Stimulated activated CD4-positive, alpha-beta T cell treated with anti-CD3 and anti-CD28 coated beads, Interleukin-12 subunit alpha, Interleukin-12 subunit beta, amount 100 ng/mL, for 48 hours (primary cell): ENCODE results near the gene SLC9A3.

Experiments used
- DNase-seq, 3 donors: peaks; one replicate each; pipeline ENCODE4 v3.0.0-alpha.2; 2020; ENCODE audit warnings: low read depth in 2 of 3, low spot score in 1 of 3

SLC9A3 gene

DNA sequence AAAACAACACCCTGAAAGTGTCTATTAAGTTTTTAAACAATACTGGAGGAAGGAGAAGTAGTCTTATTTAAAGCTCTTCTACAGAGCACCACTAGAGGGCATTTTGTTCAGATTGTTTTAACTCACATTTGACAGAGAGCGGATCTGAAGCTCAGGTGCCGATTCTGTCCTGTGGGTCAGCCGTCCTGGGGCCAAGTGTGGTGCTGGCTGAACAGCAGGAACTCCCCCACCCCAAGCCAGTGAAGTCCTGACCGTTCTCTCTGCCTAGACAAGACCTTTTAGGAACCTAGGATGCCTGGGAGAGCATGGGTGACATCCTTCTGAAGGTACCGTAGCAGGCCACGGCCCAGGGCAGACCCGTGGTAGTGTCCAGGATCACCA lies 77.4 kb downstream of the SLC9A3 start:
- DNase-seq = no peak

DNA sequence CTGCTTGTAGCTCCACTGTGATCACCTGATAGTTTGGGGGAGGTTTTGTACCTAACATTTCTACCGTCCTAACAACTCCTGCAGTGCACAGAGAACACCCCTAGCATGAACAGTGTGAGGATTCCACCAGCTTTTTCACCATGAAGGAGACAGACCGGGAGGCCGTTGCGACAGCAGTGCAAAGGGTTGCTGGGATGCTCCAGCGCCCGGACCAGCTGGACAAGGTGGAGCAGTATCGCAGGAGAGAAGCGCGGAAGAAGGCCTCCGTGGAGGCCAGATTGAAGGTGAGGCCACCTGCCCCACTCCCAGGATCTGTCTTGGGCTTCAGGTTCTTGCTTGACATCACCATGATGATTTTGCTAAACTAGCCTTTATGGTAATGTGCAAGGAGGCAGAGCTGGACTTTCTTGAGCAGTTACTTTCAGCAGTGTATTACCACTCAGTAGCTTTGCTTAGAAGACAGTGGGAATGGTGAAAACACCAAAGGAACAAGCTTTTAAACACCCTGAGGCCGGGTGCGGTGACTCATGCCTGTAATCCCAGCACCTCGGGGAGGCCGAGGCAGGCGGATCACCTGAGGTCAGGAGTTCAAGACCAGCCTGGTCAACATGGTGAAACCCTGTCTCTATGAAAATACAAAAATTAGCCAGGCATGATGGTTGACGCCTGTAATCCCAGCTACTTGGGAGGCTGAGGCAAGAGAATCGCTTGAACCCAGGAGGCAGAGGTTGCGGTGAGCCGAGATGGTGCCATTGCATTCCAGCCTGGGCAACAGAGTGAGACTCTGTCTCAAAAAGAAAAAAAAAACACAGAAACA lies 78.0 kb downstream of the SLC9A3 start:
- DNase-seq = no peak

DNA sequence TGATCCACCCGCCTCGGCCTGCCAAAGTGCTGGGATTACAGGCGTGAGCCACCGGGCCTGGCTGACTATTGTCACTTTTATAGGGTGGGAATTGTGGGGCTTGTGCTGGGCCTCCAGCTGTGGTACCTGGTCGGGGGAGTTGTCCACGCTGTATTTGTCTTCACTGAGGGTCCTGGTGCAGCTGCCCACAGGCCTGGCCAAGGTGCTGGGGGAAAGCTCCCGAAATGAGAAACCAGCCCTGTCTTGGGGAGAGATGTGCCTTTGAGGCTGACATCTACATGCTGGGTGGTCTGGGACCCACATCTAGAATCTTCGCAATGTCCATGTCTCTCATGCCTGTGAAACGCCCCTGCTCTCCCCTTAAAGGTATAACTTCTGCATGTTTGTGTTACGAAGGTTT lies 78.7 kb downstream of the SLC9A3 start:
- no peak for DNase-seq

DNA sequence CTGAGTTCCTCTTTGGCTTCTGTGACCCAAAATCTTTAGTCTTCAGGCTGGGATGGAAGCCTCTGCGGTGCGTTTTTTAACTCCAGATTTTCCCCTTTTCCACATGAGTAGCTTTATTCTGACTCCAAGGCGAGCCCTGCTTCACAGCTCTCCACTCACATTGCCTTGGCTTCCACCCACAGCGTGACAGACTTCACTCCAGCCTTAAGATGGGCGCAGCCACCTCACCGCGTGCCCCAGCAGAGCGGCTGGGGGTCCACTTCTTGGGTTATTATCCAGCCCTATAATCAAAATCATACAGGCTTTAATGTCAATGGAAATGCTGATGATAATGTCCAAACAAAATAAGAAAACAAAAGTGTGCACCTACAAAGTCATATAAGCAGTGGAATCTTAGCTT lies 80.0 kb downstream of the SLC9A3 start:
- DNase-seq = no peak

DNA sequence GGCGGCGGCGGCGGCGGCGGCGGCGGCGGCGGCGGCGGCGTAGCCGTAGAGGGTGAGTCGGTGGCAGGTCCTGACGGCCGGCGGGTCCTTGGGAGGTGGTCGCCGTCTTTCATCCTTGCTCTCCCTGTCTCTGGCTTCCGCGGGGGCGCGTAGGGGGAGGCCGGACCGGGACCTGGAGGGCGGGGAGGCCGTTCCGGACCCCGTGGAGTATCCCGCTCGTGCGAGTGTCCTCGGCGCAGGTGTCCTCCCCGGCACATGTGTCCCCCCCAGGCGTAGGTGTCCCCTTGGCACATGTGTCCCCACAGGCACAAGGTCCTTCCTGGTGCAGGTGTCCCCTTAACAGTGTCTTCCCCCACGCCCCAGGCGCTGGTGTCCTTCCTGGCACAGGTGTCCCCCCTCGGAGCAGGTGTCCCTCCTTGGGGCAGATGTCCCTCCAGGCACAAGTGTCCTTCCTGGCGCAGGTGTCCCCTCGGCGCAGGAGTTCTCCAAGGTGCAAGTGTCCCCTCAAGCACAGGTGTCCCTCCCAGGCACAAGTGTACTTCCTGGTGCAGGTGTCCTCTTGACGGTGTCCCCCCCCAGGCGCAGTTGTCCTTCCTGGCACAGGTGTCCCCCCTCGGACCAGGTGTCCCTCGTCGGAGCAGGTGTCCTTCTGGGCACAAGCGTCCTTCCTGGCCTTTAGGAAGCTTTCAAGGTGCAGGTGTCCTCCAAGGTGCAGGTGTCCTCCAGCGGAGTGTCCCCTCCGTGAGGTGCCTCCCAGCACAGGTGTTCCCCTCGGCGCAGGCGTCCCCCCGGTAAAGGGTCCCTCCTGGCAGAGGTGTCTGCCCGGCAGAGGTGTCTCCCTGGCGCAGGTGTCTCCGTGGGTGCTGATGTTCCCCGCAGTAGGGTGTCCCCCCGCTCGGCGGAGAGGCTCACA lies 80.8 kb downstream of the SLC9A3 start:
- peak in 1 of 3 donors; percentile 26 for DNase-seq

DNA sequence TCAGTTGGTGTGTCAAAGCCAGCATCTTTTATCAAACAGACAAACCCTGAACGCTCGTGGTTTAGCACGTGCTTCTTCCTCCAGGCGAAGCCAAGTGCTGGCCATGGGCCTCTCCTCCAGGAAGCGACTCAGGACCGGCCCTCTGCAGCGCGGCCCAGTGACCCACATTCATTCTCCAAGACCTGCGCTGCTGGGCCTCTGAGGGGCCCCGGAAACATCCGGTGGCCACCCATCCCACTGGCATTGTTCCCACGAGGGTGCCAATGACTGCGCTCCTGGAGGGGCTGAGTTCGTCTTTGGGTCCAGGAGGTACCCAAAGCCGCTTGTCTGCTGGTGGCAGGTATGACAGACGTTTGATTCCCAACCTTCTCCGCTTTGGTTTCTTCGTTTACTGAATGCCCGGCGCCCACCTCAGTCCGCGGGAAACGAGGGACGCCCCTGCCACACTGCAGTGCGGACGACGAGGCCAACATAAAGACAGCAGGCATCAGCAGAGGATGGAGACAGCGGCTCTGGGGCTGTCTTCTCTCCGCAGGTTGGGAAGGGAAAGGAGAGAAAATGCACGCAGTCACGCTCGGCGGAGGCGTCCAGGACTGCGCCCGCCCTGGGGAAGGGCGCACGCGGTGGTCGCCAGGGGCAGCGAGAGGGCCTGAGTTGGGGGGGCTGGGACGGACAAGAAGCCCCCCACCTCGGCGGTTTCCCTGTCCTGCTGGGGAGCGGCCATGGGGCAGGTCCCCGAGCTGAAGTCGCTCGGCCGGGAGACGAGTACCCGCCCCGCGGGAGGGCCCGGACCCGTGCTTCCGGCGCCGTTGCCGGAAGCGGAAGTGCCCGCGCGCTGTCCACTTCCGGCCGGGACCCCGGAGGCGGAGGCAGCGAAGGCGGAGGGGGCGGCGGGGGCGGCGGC lies 81.7 kb downstream of the SLC9A3 start, which contains the start of gene EXOC3:
Gene EXOC3 (plus strand): TSS at position 842 of the 904 bp plus-strand sequence. CDS start 3,030 bp downstream, outside the sequence.
- DNase-seq = peak; percentile 42 to 68 (median 55)

DNA sequence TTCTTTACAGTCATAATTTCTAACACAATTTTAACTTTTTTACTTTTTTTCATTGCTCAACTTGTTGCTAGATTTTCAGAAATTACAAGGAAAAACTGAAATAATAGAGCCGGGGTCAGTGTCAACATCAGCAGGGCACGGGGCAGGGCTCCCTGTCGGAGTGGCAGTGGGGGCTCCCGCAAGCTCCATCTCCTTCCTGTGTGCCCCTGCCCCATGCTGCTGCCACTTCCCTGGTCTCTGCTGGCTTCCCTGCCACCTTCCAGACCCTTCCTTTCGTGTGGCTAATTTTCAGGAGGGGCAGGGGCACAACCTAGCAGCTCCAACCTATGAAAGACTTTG lies 82.3 kb downstream of the SLC9A3 start:
- DNase-seq = no peak

DNA sequence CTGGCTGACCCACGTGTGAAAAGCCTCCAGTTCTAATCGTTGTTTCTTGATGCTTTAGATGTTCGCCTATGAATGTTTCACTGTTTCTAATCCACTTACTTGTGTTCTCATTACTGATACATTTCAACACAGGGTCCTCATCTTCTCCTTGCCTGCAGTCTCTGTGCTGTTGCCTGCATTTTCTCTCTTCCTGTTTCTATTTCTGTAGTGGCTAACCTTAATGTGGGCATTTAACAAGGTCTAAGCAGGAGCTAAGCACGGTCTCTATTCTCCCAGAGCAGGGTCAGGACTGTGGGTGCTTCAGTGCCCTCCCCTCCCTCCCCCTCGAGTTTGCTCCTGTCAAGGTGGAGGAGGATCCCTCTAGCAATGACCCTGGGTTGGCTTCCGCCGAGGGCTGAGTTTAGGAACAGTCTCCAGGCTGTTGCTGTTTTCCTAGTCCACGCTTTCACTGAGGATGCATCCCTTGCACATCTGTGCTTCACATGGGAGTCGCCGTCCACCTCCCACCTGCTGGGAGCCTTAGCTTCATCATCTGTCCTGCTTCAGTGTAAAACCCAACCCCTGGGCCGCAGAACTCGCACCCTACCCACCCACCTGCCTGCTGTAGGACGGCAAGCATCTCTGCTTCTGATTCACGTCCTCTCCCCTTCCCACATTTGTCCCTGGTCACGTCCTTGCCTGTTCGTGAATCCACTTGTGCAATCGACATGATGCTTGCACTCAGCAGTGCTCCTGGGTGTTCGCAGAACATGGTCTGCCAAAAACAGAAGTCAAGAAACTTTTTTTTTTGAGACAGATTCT lies 83.6 kb downstream of the SLC9A3 start:
- DNase-seq = no peak

DNA sequence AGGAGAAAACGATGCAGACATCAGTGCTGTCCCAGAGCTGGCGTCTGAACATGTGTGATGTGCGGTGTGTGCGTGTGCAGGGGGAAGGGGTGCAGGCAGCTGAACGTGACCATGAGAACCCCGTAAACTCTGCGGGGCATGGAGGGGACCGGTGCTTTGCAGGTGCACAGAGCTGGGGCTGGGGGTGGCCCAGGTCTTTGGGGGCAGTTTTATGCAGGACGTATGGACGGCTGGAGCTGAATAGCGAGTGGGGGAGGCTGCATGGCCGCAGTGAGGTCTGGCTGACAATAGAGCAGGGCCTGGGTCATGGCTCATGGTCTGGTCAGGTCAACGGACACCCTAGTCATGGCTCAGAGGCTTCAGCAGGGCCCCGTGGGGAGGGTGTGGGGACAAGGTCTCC lies 84.6 kb downstream of the SLC9A3 start:
- no peak for DNase-seq

DNA sequence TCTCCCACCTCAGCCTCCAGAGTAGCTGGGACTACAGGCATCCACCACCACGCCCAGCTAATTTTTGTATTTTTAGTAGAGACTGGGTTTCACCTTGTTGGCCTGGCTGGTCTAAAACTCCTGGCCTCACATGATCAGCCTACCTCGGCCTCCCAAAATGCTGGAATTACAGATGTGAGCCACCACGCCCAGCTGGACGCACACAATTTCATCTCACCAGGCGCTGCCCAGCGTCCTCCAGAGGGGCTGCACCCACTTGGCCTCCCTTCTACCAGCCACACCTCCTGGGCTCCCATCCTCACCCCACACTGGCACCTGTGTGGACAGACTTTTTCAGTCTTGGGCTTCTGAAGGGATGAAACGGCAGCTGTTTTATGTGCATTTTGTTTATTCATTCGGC lies 85.1 kb downstream of the SLC9A3 start:
- no peak for DNase-seq

DNA sequence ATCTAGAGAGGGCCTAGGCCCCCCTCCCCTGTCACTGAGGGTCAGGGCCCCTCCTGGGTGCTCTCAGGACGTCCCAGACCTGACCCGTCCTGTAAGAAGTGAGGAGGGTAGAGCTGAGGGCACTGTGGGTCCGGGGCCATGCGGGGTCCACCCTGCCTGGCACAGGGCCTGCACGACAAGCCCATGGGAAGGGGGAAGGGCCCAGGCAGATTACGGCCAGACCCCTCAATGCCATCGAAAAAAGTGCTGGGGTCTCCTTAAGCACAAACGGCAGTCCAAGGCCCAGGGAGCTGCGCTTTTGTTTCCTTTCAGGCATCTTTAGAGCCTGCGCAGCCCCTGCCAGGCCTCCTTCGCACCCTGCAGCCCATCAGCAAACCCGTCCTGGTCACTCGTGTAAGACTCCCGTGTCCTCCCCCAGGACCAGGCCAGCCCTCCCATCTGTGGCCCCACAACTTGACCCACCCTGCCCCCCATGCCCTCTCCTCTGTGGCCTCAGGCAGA lies 85.7 kb downstream of the SLC9A3 start:
- DNase-seq = no peak

DNA sequence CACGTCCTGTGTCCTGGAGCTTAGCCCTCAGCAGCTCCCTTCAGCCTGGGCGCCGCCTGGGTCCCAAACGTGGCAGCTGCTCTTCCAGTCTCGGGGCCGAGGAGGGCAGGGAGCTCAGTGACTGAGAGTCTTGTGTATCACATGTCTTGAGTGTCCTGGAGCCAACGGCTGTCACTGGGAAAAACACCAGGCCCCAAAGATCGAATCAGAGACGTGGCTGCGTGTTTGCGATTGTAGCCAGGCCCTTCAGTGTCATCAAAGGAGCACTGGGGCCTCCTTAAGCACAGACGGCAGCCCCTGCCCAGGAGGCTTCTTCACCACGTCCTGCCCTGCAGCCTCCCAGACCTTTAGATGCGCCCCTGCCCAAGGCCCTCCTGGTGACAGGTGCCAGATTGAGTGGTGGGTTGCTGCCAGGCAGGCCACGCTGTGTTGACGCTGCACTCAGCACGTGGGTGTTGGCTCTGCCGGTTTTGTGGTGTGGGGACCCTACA lies 86.9 kb downstream of the SLC9A3 start:
- DNase-seq = no peak

DNA sequence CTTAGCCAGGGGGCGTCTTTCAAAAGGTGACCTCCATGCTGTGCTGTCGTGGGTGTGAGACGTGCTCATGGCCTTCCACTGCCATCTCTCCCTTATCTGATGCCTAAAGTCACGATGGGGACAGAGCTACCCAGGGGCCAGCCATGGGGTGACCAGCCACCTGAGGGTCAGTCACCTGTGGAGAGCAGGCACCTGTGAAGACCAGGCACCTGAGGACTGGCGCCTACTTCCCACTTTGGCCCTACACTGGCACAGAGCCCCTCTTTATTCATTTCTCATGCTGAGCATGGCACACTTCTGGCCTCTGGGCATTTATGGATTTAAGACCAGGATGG lies 87.6 kb downstream of the SLC9A3 start:
- no peak for DNase-seq

DNA sequence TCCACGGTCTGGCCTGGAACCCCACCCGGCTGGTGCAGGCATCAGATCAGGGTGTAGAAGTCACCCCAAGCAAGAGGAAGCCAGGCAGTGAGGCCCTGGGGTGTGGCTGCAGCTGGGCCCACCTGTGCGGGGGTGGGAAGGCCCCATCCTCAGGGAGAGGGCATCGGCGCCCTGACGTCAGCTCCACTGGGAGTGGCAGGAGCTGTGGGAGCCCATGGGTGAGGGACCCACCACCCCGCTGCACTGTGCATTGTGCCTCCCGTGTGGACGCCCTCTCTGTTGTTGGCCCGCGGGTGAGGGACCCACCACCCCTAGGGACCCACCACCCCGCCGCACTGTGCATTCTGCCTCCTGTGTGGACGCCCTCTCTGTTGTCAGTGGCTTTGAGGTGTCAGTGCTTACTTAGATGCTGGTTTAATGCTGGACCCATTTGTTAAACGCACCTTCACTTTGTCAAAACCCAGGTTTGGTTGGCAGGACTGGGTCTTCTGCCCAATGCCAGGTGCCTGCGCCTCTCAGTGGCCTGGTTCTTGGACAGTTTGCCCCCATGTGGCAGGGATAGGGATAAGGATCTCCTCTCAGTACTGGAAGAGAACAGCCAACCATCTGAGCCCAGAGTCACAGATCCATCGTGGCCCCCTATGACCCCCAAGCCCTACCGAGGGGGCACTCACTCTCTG lies 88.1 kb downstream of the SLC9A3 start:
- no peak for DNase-seq

DNA sequence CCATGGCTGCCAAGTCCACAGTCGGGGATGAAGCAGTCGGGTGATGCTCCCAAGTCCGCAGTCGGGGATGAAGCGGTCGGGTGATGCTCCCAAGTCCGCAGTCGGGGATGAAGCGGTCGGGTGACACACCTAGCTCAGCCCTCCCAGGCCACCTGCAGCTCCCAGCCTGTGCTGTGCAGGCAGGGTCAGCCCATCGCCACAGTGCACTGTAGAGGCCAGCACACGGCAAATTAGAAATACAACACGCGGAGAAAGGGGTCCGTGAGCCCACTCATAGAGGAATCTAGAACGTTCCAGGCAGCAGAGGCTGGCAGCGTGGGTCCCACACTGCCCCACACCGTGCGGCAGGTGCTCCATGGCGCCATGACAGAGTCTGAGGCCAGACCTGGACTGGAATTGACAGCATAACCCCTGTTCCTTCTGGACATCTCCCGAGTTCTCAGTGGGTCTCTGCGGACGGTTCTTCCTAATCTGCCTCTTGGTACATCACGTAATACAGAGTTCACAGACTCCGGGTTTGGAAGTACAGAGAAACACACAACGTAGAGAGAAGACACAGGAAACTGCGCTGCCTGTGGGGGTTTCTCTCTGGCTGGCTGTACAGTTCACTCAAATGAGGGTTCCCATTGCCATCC lies 89.0 kb downstream of the SLC9A3 start:
- DNase-seq = no peak

DNA sequence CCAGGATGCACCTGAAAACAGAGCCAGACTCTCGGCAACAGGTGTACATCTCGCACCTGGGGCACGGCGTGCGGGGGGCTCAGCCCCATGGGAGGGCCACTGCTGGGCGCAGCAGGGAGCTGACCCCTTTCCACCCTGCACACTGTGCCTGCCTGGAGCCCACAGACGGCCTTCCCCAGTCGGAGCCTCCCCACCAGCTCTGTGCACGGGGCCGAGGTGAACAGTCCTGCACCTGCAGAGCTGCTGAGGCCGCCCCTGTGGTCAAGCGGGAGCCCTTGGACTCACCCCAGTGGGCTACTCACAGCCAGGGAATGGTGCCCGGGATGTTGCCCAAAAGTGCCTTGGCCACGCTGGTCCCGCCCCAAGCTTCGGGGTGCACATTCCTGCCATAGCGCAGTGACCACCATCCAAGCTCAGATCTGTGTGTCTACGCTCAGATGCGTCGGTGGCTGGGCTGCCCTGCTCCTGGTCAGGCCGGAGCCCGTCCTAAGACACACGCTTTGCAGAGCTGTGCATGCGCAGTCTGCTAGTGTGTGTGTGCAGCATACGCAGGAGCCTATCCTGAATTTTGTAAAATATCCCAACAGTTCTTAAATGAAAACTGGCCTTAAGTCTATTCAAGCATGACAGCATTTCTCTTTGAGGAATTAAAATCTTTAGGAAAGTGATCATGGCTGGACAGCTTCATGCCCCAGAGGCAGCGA lies 89.7 kb downstream of the SLC9A3 start:
- DNase-seq = no peak

DNA sequence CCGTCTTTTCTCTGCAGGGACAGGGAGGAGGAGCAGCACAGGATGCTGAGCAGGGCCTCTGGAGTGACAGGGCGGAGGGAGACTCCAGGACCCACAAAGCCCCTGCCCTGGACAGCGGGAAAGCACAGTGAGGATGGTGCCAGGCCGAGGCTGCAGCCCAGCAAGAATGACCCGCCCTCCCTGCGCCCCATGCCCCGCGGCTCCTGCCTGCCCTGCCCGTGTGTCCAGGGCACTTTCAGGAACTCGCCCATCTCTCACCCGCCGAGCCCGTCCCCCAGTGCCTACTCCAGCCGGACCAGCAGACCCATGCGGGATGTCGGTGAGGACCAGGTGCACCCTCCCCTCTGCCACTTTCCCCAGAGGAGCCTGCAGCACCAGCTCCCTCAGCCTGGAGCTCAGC lies 90.4 kb downstream of the SLC9A3 start:
- DNase-seq = no peak

DNA sequence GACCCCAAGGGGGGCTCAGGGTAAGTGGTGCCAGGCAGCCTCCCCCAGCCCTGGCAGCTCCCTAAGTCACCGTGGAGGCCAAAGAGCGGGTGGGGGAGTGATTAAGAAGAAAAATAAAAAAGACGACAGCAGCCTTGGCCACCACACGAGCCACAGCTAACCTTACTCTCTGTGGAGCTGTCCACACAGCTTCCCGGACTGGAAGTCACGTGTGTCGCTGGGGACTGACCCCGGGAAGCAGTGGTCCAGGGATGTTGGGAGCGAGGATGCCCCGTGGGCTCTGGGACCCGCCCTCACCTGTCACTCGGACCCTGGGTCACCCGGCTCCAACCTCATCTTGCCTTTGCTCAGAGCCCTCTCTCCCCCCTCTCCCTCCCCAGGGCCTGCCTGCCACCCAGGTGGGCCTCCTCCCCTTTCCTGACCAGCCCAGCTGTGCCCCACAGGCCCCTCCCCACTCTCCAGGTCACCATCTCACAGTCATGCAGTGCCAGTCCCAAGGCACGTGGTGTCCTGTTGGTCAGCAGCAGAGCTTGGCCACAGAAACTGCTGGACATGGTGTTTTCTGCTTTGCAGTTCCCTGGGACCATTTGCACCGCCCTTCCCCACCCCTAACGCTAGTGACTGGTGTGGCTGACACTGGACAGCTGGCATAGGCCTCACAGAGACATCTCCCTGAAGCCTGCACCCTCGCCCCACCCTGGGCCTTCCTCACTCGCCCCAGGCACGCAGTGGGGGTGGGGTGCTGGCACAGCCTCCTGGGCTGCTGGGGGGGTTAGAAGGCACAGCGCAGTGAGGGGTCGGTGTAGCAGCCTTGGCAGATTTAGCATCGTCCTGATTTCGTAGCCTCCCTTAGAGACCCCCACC lies 91.1 kb downstream of the SLC9A3 start:
- no peak for DNase-seq
